IPS-20b (cell line): ENCODE results near the gene MUC21.
A peak's percentile ranks its signal among the peaks of the same experiment; 100 is the strongest.
"Not testable (repeated sequence)": the region's sequence is repeated elsewhere in the genome, so short reads cannot be mapped to it uniquely, and the experiment has no call there.

Experiments
- H3K27ac ChIP-seq: one replicate; pipeline ENCODE4 v1.5.1; 2013; ENCODE audit warnings: low read length
- H3K27me3 ChIP-seq: 2 replicates; pipeline ENCODE4 v1.6.1; 2013; ENCODE audit warnings: mild to moderate bottlenecking, low read length, inconsistent platforms; ENCODE audit not compliant: insufficient read depth
- H3K36me3 ChIP-seq: 2 replicates; pipeline ENCODE4 v1.6.1; 2013; ENCODE audit warnings: low read depth, mild to moderate bottlenecking, inconsistent platforms, low read length, moderate library complexity; ENCODE audit not compliant: insufficient read depth
- H3K4me1 ChIP-seq: 2 replicates; pipeline ENCODE4 v1.6.1; 2013; ENCODE audit warnings: mild to moderate bottlenecking, control low read depth, inconsistent platforms, low read length, moderate library complexity; ENCODE audit not compliant: insufficient read depth
- H3K4me3 ChIP-seq: 2 replicates; pipeline ENCODE4 v1.5.1; 2013; ENCODE audit warnings: mild to moderate bottlenecking, low read length, inconsistent platforms
- H3K9ac ChIP-seq: 2 replicates; pipeline ENCODE4 v1.6.1; 2013; ENCODE audit warnings: low read depth, mild to moderate bottlenecking, inconsistent platforms, low read length, moderate library complexity
- H3K9me3 ChIP-seq: 2 replicates; pipeline ENCODE4 v1.6.1; 2013; ENCODE audit warnings: mild to moderate bottlenecking, low read depth, low read length, inconsistent platforms; ENCODE audit not compliant: insufficient read depth

The MUC21 gene

GRCh38 chr6:30951907-30952469, 31.5 kb upstream of the MUC21 start:
- Histone ChIP-seq H3K9ac (no peak overlapping the region), H3K27ac (no peak overlapping the region), H3K36me3 (no peaks in the 10 kb centered on the region), H3K4me3 (no peak overlapping the region), H3K9me3 (peaks cover 4% of the 10 kb centered on the region; the same call in 1 of the 2 replicates), H3K27me3 (peaks cover 57% of the 10 kb centered on the region), H3K4me1 (peaks cover 5% of the 10 kb centered on the region; the same call in 1 of the 2 replicates)

- Histone ChIP-seq H3K9ac (peak overlapping the region; percentile 66; the same call in 1 of the 2 replicates), H3K4me1 (peaks cover 5% of the 10 kb centered on the region; the same call in 1 of the 2 replicates), H3K27ac (no peak overlapping the region), H3K36me3 (no peaks in the 10 kb centered on the region), H3K4me3 (peak overlapping the region; percentile 66), H3K9me3 (peaks cover 4% of the 10 kb centered on the region; the same call in 1 of the 2 replicates), H3K27me3 (peaks cover 72% of the 10 kb centered on the region)
These were observed 28.7 kb upstream of the MUC21 start for GRCh38 chr6:30954631-30955366.

GRCh38 chr6:30955367-30956042, 28.0 kb upstream of the MUC21 start:
- H3K9ac ChIP-seq: peak overlapping the region; percentile 66
- H3K36me3 ChIP-seq: no peaks in the 10 kb centered on the region
- peaks cover 5% of the 10 kb centered on the region; the same call in 1 of the 2 replicates for H3K4me1 ChIP-seq
- H3K27me3 ChIP-seq: peaks cover 72% of the 10 kb centered on the region
- no peak overlapping the region for H3K27ac ChIP-seq
- H3K4me3 ChIP-seq: peak overlapping the region; percentile 66
- H3K9me3 ChIP-seq: peaks cover 4% of the 10 kb centered on the region; the same call in 1 of the 2 replicates

- peaks cover 57% of the 10 kb centered on the region for H3K27me3 ChIP-seq
- no peak overlapping the region for H3K27ac ChIP-seq
- H3K4me3 ChIP-seq: no peak overlapping the region
- H3K9me3 ChIP-seq: no peaks in the 10 kb centered on the region
- H3K9ac ChIP-seq: no peak overlapping the region
- H3K36me3 ChIP-seq: no peaks in the 10 kb centered on the region
- H3K4me1 ChIP-seq: peaks cover 5% of the 10 kb centered on the region; the same call in 1 of the 2 replicates
These were observed 25.8 kb upstream of the MUC21 start for GRCh38 chr6:30957716-30958115.

- no peaks in the 10 kb centered on the region for H3K36me3 ChIP-seq
- no peaks in the 10 kb centered on the region for H3K9me3 ChIP-seq
- no peak overlapping the region for H3K4me3 ChIP-seq
- peaks cover under 1% of the 10 kb centered on the region; the same call in 1 of the 2 replicates for H3K4me1 ChIP-seq
- H3K9ac ChIP-seq: no peak overlapping the region
- peaks cover 23% of the 10 kb centered on the region for H3K27me3 ChIP-seq
- H3K27ac ChIP-seq: no peak overlapping the region
These were observed 22.4 kb upstream of the MUC21 start for GRCh38 chr6:30960907-30961673.

GRCh38 chr6:30962716-30963115, 20.8 kb upstream of the MUC21 start:
- Histone ChIP-seq H3K27me3 (peaks cover 7% of the 10 kb centered on the region; the same call in 1 of the 2 replicates), H3K4me3 (no peak overlapping the region), H3K4me1 (no peaks in the 10 kb centered on the region), H3K9ac (no peak overlapping the region), H3K27ac (no peak overlapping the region), H3K36me3 (no peaks in the 10 kb centered on the region), H3K9me3 (no peaks in the 10 kb centered on the region)

GRCh38 chr6:30963641-30964040, 19.9 kb upstream of the MUC21 start:
- Histone ChIP-seq H3K27ac (no peak overlapping the region), H3K27me3 (no peaks in the 10 kb centered on the region)

GRCh38 chr6:30964075-30964474, 19.4 kb upstream of the MUC21 start:
- H3K36me3 ChIP-seq: no peaks in the 10 kb centered on the region

More at GRCh38 chr6:30963641-30964040, 19.9 kb upstream of the MUC21 start:
- H3K4me3 ChIP-seq: no peak overlapping the region
- no peaks in the 10 kb centered on the region for H3K36me3 ChIP-seq
- H3K9ac ChIP-seq: no peak overlapping the region
- no peaks in the 10 kb centered on the region for H3K4me1 ChIP-seq
- no peaks in the 10 kb centered on the region for H3K9me3 ChIP-seq

GRCh38 chr6:30965140-30965601, 18.3 kb upstream of the MUC21 start:
- no peaks in the 10 kb centered on the region for H3K9me3 ChIP-seq
- H3K36me3 ChIP-seq: no peaks in the 10 kb centered on the region
- no peak overlapping the region for H3K9ac ChIP-seq
- no peaks in the 10 kb centered on the region for H3K27me3 ChIP-seq
- H3K4me3 ChIP-seq: no peak overlapping the region
- H3K4me1 ChIP-seq: no peaks in the 10 kb centered on the region
- no peak overlapping the region for H3K27ac ChIP-seq

More at GRCh38 chr6:30964075-30964474, 19.4 kb upstream of the MUC21 start:
- H3K27me3 ChIP-seq: no peaks in the 10 kb centered on the region
- H3K27ac ChIP-seq: no peak overlapping the region
- H3K4me1 ChIP-seq: no peaks in the 10 kb centered on the region
- no peak overlapping the region for H3K9ac ChIP-seq
- H3K4me3 ChIP-seq: no peak overlapping the region
- H3K9me3 ChIP-seq: no peaks in the 10 kb centered on the region

- Histone ChIP-seq H3K27ac (no peak overlapping the region), H3K27me3 (no peaks in the 10 kb centered on the region), H3K4me1 (no peaks in the 10 kb centered on the region), H3K4me3 (no peak overlapping the region), H3K36me3 (no peaks in the 10 kb centered on the region), H3K9ac (no peak overlapping the region), H3K9me3 (no peaks in the 10 kb centered on the region)
These were observed 17.4 kb upstream of the MUC21 start for GRCh38 chr6:30966154-30966553.

GRCh38 chr6:30969171-30969570, 14.3 kb upstream of the MUC21 start:
- H3K9ac ChIP-seq, H3K27me3 ChIP-seq, H3K4me1 ChIP-seq, H3K9me3 ChIP-seq, H3K4me3 ChIP-seq, H3K36me3 ChIP-seq, H3K27ac ChIP-seq: not testable (repeated sequence)
